Keratinocyte (primary cell): ENCODE results near the gene GCK. TPM values are rescaled to one million over a fixed set of nuclear protein-coding genes. Genes with fewer than 3 reads are reported as not detected.

Experiments
- DNase-seq: peaks from one replicate; pipeline ENCODE4 v3.0.0-alpha.2; 2011; ENCODE audit warnings: low read depth, missing footprints, low spot score
- FAIRE-seq: peaks from 2 replicates; lab custom pipeline; 2011; peaks lifted over from hg19 to GRCh38; lab: Jason Lieb, UNC
- H2AFZ ChIP-seq: 2 replicates; pipeline ENCODE4 v1.6.0; 2012; ENCODE audit warnings: low read length, control low read depth, inconsistent platforms; ENCODE audit not compliant: control insufficient read depth
- H3K27ac ChIP-seq: 2 replicates; pipeline ENCODE4 v1.5.1; 2011; ENCODE audit warnings: low read length; ENCODE audit not compliant: control insufficient read depth, insufficient read depth
- H3K27me3 ChIP-seq: 3 replicates; pipeline ENCODE4 v1.6.0; 2011; ENCODE audit warnings: low read length; ENCODE audit not compliant: control insufficient read depth, insufficient read depth; ENCODE audit errors: extremely low read depth
- H3K36me3 ChIP-seq, 2 experiments: 2 replicates in 1 of 2; 3 replicates in 1 of 2; pipeline ENCODE4 v1.5.1; 2011; ENCODE audit warnings: low read length in 2 of 2, mild to moderate bottlenecking in 1 of 2; ENCODE audit not compliant: control insufficient read depth in 2 of 2, insufficient read depth in 2 of 2; ENCODE audit errors: extremely low read depth in 1 of 2
- H3K4me1 ChIP-seq: 3 replicates; pipeline ENCODE4 v1.5.1; 2011; ENCODE audit warnings: low read length; ENCODE audit not compliant: control insufficient read depth, insufficient read depth; ENCODE audit errors: extremely low read depth
- H3K4me2 ChIP-seq: 3 replicates; pipeline ENCODE4 v1.6.0; 2011; ENCODE audit warnings: low read depth, low read length; ENCODE audit not compliant: control insufficient read depth, insufficient read depth; ENCODE audit errors: extremely low read depth
- H3K4me3 ChIP-seq, 3 experiments: fragments of 200-600 bp in 1 of 3; sonication (generic) in 1 of 3; 2 replicates in 2 of 3; 3 replicates in 1 of 3; pipeline ENCODE4 v1.5.1; 2011 to 2016; ENCODE audit warnings: low read length in 3 of 3, mild to moderate bottlenecking in 3 of 3, control low read depth in 2 of 3, inconsistent platforms in 1 of 3, low read depth in 1 of 3, mixed read lengths in 1 of 3, mixed run types in 1 of 3, moderate library complexity in 1 of 3; ENCODE audit not compliant: control insufficient read depth in 2 of 3, insufficient read depth in 2 of 3; ENCODE audit errors: extremely low read depth in 1 of 3
- H3K79me2 ChIP-seq: 2 replicates; pipeline ENCODE4 v1.6.0; 2012; ENCODE audit warnings: low read length; ENCODE audit not compliant: control insufficient read depth, insufficient read depth
- H3K9ac ChIP-seq: 3 replicates; pipeline ENCODE4 v1.6.0; 2011; ENCODE audit warnings: low read length; ENCODE audit not compliant: control insufficient read depth, insufficient read depth; ENCODE audit errors: extremely low read depth
- H3K9me1 ChIP-seq: 3 replicates; pipeline ENCODE4 v1.6.0; 2011; ENCODE audit warnings: low read length; ENCODE audit not compliant: control insufficient read depth, insufficient read depth; ENCODE audit errors: extremely low read depth
- H3K9me3 ChIP-seq: 2 replicates; pipeline ENCODE4 v1.5.1; 2012; ENCODE audit warnings: low read depth, low read length; ENCODE audit not compliant: control insufficient read depth
- H4K20me1 ChIP-seq: 3 replicates; pipeline ENCODE4 v1.6.0; 2011; ENCODE audit warnings: low read length; ENCODE audit not compliant: control insufficient read depth, insufficient read depth; ENCODE audit errors: extremely low read depth
- EZH2 ChIP-seq: IDR thresholded peaks from one replicate; pipeline ENCODE4 v1.6.1; 2012; ENCODE audit warnings: inconsistent platforms, mild to moderate bottlenecking, low read length, moderate library complexity
- dilution Hi-C: fragments of 300-500 bp; cut with MboI; formaldehyde crosslinking; loops from one replicate; pipeline ENCODE4 v1.7.0; 2020; ENCODE audit warnings: low sequenced_read_pairs; ENCODE audit not compliant: extremely low pct_ligation_motif_present
- polyA plus RNA-seq, 5 experiments: library from polyadenylated mRNA; depleted of rRNA in 3 of 5; stranded (reverse) in 3 of 5; stranded (forward) in 1 of 5; unstranded in 1 of 5; fragments of >200 nt; gene quantifications; 1 replicate in 1 of 5; 2 replicates in 3 of 5; 3 replicates in 1 of 5; pipeline versions ENCODE4 v1.2.1 to v1.2.3, GENCODE V29; 2011 to 2012; ENCODE audit warnings: missing spikeins in 2 of 5, low read depth in 1 of 5, low replicate concordance in 1 of 5
- TF ChIP-seq, protein P1 (sequence below), 3 experiments: IDR thresholded peaks in 1 of 3; conservative IDR thresholded peaks in 1 of 3; optimal IDR thresholded peaks in 1 of 3; 2 replicates in 2 of 3; 3 replicates in 1 of 3; pipeline versions ENCODE3 to v1.5.1; 2011; ENCODE audit warnings: low read length in 3 of 3, mild to moderate bottlenecking in 3 of 3, moderate library complexity in 2 of 3, control low read depth in 1 of 3, inconsistent platforms in 1 of 3; ENCODE audit not compliant: insufficient read depth in 2 of 3; ENCODE audit errors: extremely low read depth in 1 of 3

Gene GCK
- polyA plus RNA-seq, 1 donor (not counting 4 experiments of a cell fraction or from before 2014, with no cell fraction given), result not detected

GRCh38 chr7:44218418-44219201 lies 29.4 kb upstream of the GCK start:
- H3K4me2 ChIP-seq, result no peak overlapping the region
- dilution Hi-C loops, result no loop called here
- no peak overlapping the region for H3K4me3 ChIP-seq
- peaks cover 0 to 5% of the 10 kb centered on the region in 2 experiments for H3K36me3 ChIP-seq
- DNase-seq (no peak), FAIRE-seq (no peak)
- H3K27me3 ChIP-seq, result no peaks in the 10 kb centered on the region
- H3K9ac ChIP-seq, result no peak overlapping the region
- no peak overlapping the region for H3K27ac ChIP-seq
- no peak overlapping the region for H2AFZ ChIP-seq
- TF ChIP-seq EZH2, result no peak
- TF ChIP-seq, protein P1, sequence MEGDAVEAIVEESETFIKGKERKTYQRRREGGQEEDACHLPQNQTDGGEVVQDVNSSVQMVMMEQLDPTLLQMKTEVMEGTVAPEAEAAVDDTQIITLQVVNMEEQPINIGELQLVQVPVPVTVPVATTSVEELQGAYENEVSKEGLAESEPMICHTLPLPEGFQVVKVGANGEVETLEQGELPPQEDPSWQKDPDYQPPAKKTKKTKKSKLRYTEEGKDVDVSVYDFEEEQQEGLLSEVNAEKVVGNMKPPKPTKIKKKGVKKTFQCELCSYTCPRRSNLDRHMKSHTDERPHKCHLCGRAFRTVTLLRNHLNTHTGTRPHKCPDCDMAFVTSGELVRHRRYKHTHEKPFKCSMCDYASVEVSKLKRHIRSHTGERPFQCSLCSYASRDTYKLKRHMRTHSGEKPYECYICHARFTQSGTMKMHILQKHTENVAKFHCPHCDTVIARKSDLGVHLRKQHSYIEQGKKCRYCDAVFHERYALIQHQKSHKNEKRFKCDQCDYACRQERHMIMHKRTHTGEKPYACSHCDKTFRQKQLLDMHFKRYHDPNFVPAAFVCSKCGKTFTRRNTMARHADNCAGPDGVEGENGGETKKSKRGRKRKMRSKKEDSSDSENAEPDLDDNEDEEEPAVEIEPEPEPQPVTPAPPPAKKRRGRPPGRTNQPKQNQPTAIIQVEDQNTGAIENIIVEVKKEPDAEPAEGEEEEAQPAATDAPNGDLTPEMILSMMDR (optimal IDR thresholded peaks at IDR 0.05 in 1 of 3, IDR thresholded peaks at IDR 0.05 in 1 of 3, conservative IDR thresholded peaks at IDR 0.05 in 1 of 3; ENCODE audit: extremely low read depth in 1 of 3, insufficient read depth in 2 of 3, low read length in 3 of 3), result no peak
- no peaks in the 10 kb centered on the region for H3K4me1 ChIP-seq
- H3K9me3 ChIP-seq, result no peaks in the 10 kb centered on the region
- H3K79me2 ChIP-seq, result no peaks in the 10 kb centered on the region
- no peaks in the 10 kb centered on the region for H4K20me1 ChIP-seq
- no peaks in the 10 kb centered on the region for H3K9me1 ChIP-seq

DNA sequence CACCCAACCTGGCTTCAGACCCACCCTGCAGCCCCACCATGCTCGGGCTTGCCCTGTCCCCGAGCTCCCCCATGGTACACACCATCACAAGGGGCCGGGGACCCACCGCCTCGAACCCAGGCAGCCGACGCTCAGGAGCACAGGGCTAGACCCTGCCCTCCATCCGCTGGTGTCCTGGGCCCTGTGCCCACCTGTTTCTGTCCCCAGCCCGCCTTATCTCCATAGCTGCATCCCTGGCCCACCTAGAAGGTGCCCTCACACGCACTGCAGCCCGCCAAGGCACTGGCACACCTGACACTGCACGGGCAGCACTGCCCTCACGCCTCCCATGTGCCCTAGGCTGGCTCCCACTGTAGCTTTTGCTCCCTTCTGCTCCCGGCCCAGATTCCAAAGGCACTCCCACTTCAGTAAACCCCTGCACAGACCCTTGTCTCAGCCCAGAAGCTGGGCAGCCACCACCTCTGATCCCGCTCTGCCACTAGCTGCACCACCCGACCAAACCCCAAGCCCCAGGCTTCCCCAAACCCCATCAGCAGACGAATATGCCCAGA lies 28.7 kb upstream of the GCK start:
- dilution Hi-C loops, result no loop called here
- DNase-seq, result no peak
- H3K79me2 ChIP-seq, result no peaks in the 10 kb centered on the region
- FAIRE-seq, result no peak
- H3K9me1 ChIP-seq, result no peaks in the 10 kb centered on the region
- H3K9me3 ChIP-seq, result no peaks in the 10 kb centered on the region
- H3K9ac ChIP-seq, result no peak overlapping the region
- no peak overlapping the region for H3K4me3 ChIP-seq
- TF ChIP-seq, protein P1 (optimal IDR thresholded peaks at IDR 0.05 in 1 of 3, IDR thresholded peaks at IDR 0.05 in 1 of 3, conservative IDR thresholded peaks at IDR 0.05 in 1 of 3; ENCODE audit: extremely low read depth in 1 of 3, insufficient read depth in 2 of 3, low read length in 3 of 3), result no peak
- TF ChIP-seq EZH2, result no peak
- no peaks in the 10 kb centered on the region for H4K20me1 ChIP-seq
- H3K4me1 ChIP-seq, result no peaks in the 10 kb centered on the region
- peaks cover 0 to 9% of the 10 kb centered on the region in 2 experiments for H3K36me3 ChIP-seq
- no peaks in the 10 kb centered on the region for H3K27me3 ChIP-seq
- H3K4me2 ChIP-seq, result no peak overlapping the region
- no peak overlapping the region for H3K27ac ChIP-seq
- no peak overlapping the region for H2AFZ ChIP-seq
